Stomach (tissue), 9 donors: Measurements from ENCODE around the gene ETV6. TPM values are rescaled to one million over a fixed set of nuclear protein-coding genes. Genes with fewer than 3 reads are reported as not detected.

Source experiments
- DNase-seq, 2 donors: peaks; one replicate each; pipeline versions ENCODE4 v3.0.0 to v3.0.0-alpha.2; 2013 to 2019
- H3K27ac ChIP-seq, 5 donors: fragments of 200-600 bp in 4 of 5; sonication (generic) in 4 of 5; one replicate each; pipeline ENCODE4 v1.5.1; 2013 to 2019; ENCODE audit warnings: mild to moderate bottlenecking in 1 of 5, moderate library complexity in 1 of 5
- H3K27me3 ChIP-seq, 3 donors: fragments of 200-600 bp; sonication (generic); one replicate each; pipeline ENCODE4 v1.5.1; 2017 to 2019; ENCODE audit warnings: mixed run types in 1 of 3
- H3K36me3 ChIP-seq, 4 donors: fragments of 200-600 bp; sonication (generic); 1 replicate in 3 of 4; 2 replicates in 1 of 4; pipeline ENCODE4 v1.5.1; 2016 to 2019
- H3K4me1 ChIP-seq, 4 donors: fragments of 200-600 bp; sonication (generic); one replicate each; pipeline ENCODE4 v1.5.1; 2016 to 2019
- H3K4me3 ChIP-seq, 4 donors: fragments of 200-600 bp; sonication (generic) in 3 of 4; one replicate each; pipeline ENCODE4 v1.5.1; 2016 to 2019; ENCODE audit warnings: mild to moderate bottlenecking in 1 of 4
- H3K9me3 ChIP-seq, 4 donors: fragments of 200-600 bp; sonication (generic); one replicate each; pipeline ENCODE4 v1.5.1; 2016 to 2019
- EP300 ChIP-seq: sonication (generic); formaldehyde crosslinking; IDR thresholded peaks from one replicate; pipeline ENCODE4 v1.6.1; 2017; ENCODE audit warnings: antibody characterized with exemption
- POLR2A ChIP-seq, 4 donors: fragments of 450-650 bp; IDR thresholded peaks; one replicate each; pipeline ENCODE4 v1.6.1; 2016; ENCODE audit warnings: antibody characterized with exemption in 4 of 4, control low read depth in 2 of 4, mild to moderate bottlenecking in 1 of 4, moderate library complexity in 1 of 4
- POLR2AphosphoS5 ChIP-seq, 3 donors: sonication (generic); formaldehyde crosslinking; IDR thresholded peaks; one replicate each; pipeline ENCODE4 v1.6.1; 2016; ENCODE audit warnings: antibody characterized with exemption in 3 of 3
- WGBS, 5 donors: extraction: QIAGEN DNeasy Blood & Tissue Kit in 3 of 5; methylation state at CpG; one replicate each; pipeline versions ENCODE4 v1.1.5 to v1.1.7; 2013 to 2018; 5-methylcytosine and 5-hydroxymethylcytosine counted together
- intact Hi-C: fragments of 100-400 bp; cut with DNase I; formaldehyde crosslinking; loops from one replicate; pipeline ENCODE4 v1.15.1; 2023; ENCODE audit warnings: low total_unique reads
- polyA plus RNA-seq, 3 donors: library from polyadenylated mRNA; stranded (reverse); fragments of 200-250 nt; gene quantifications; one replicate each; pipeline ENCODE4 v1.2.3, GENCODE V29; 2013
- total RNA-seq, 5 donors: library from RNA; depleted of rRNA; stranded (reverse); fragments of >200 nt; gene quantifications; one replicate each; pipeline versions ENCODE4 v1.1.0 to v1.2.3, GENCODE V29; 2014 to 2016
- TF ChIP-seq, protein P1 (sequence below), 7 experiments: fragments of 450-650 bp in 4 of 7; fragments of 200-600 bp in 3 of 7; sonication (generic) in 3 of 7; IDR thresholded peaks; one replicate each; pipeline ENCODE4 v1.5.1; 2016 to 2019; ENCODE audit warnings: antibody characterized with exemption in 7 of 7, control low read depth in 2 of 7, mild to moderate bottlenecking in 1 of 7
- donor health status: healthy with polysubstance abuse.
- donor health status: Bipolar disorder and iron deficiency.
- donor health status: healthy.

The ETV6 gene
- total and polyA plus RNA-seq, 8 donors, result 4.1 to 60.3 (median 13.4) TPM

DNA sequence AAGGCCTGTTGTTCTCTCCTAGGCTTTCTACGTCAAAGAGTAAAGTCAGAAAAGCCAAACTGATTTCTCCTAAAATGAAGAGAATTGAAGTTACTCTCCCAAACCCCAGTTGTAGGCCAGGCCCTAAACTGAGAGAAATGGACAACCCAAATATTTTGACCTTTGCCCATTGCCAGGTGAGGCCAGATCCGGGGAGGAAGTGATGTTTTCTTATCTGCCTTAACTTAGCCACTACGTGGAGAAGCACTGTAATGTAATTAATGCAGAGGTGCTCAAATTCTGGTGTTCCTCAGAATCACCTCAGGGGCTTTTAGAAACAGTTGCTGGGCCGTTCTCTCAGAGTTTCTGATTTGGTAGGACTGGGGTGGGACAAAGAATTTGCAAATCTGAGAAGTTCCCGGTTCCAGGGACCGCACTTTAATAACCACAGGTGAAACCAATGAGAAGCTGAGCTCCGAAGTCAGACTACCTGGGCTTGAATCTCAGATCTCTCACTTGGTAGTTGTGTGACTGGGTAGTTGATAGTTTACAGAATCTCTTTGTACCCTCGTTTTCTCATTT, 73.2 kb downstream of the ETV6 start:
- H3K27ac ChIP-seq, result peak overlapping the region in 1 of 5 donors; percentile 77
- H3K9me3 ChIP-seq, result no peaks in the 10 kb centered on the region
- TF ChIP-seq, protein P1, sequence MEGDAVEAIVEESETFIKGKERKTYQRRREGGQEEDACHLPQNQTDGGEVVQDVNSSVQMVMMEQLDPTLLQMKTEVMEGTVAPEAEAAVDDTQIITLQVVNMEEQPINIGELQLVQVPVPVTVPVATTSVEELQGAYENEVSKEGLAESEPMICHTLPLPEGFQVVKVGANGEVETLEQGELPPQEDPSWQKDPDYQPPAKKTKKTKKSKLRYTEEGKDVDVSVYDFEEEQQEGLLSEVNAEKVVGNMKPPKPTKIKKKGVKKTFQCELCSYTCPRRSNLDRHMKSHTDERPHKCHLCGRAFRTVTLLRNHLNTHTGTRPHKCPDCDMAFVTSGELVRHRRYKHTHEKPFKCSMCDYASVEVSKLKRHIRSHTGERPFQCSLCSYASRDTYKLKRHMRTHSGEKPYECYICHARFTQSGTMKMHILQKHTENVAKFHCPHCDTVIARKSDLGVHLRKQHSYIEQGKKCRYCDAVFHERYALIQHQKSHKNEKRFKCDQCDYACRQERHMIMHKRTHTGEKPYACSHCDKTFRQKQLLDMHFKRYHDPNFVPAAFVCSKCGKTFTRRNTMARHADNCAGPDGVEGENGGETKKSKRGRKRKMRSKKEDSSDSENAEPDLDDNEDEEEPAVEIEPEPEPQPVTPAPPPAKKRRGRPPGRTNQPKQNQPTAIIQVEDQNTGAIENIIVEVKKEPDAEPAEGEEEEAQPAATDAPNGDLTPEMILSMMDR (IDR thresholded peaks at IDR 0.05), result no peak
- TF ChIP-seq POLR2A (IDR thresholded peaks at IDR 0.05) (no peak), EP300 (no peak), POLR2AphosphoS5 (IDR thresholded peaks at IDR 0.05) (no peak)
- 69 to 72% (median 71%) methylated on average over 8 of the region's 8 CpGs for WGBS, 5 donors
- H3K27me3 ChIP-seq, result no peaks in the 10 kb centered on the region
- H3K4me3 ChIP-seq, result no peak overlapping the region
- no peak for DNase-seq
- H3K4me1 ChIP-seq, result peaks cover 43 to 84% (median 69%) of the 10 kb centered on the region in 4 donors
- H3K36me3 ChIP-seq, result no peaks in the 10 kb centered on the region
- intact Hi-C loops, result no loop called here

- H3K36me3 ChIP-seq, result no peaks in the 10 kb centered on the region
- peak overlapping the region in 4 of 5 donors; percentile 34 to 77 (median 45) for H3K27ac ChIP-seq
- 44 to 78% (median 58%) methylated on average over 6 of the region's 6 CpGs for WGBS, 5 donors
- DNase-seq, result no peak
- peaks cover 46 to 84% (median 70%) of the 10 kb centered on the region in 4 donors for H3K4me1 ChIP-seq
- no peak for TF ChIP-seq POLR2AphosphoS5 (IDR thresholded peaks at IDR 0.05)
- TF ChIP-seq, protein P1 (IDR thresholded peaks at IDR 0.05), result no peak
- H3K4me3 ChIP-seq, result no peak overlapping the region
- no peaks in the 10 kb centered on the region for H3K9me3 ChIP-seq
- intact Hi-C loops, result no loop called here
- no peaks in the 10 kb centered on the region for H3K27me3 ChIP-seq
Measured at GRCh38 chr12:11723993-11724392, 74.5 kb downstream of the ETV6 start.

GRCh38 chr12:11724888-11725311, 75.4 kb downstream of the ETV6 start:
- Histone ChIP-seq H3K27ac (peak overlapping the region in 4 of 5 donors; percentile 34 to 77 (median 45)), H3K36me3 (no peaks in the 10 kb centered on the region), H3K9me3 (no peaks in the 10 kb centered on the region), H3K4me3 (no peak overlapping the region), H3K4me1 (peaks cover 47 to 84% (median 70%) of the 10 kb centered on the region in 4 donors), H3K27me3 (no peaks in the 10 kb centered on the region)
- intact Hi-C loops, result no loop called here
- 34 to 47% (median 39%) methylated on average over 7 of the region's 7 CpGs for WGBS, 5 donors
- TF ChIP-seq, protein P1 (IDR thresholded peaks at IDR 0.05), result no peak
- TF ChIP-seq POLR2A (IDR thresholded peaks at IDR 0.05), result no peak
- no peak for TF ChIP-seq POLR2AphosphoS5 (IDR thresholded peaks at IDR 0.05)
- TF ChIP-seq EP300, result no peak
- peak in 1 of 2 donors; percentile 66 for DNase-seq

- TF ChIP-seq POLR2AphosphoS5 (IDR thresholded peaks at IDR 0.05) (no peak), EP300 (no peak), POLR2A (IDR thresholded peaks at IDR 0.05) (no peak)
- TF ChIP-seq, protein P1 (IDR thresholded peaks at IDR 0.05), result no peak
- no peaks in the 10 kb centered on the region for H3K27me3 ChIP-seq
- no peak for DNase-seq
- intact Hi-C loops, result no loop called here
- peak overlapping the region in 1 of 5 donors; percentile 77 for H3K27ac ChIP-seq
- no peak overlapping the region for H3K4me3 ChIP-seq
- WGBS, 5 donors, result 83 to 98% (median 88%) methylated on average over 8 of the region's 8 CpGs
- peaks cover 55 to 87% (median 74%) of the 10 kb centered on the region in 4 donors for H3K4me1 ChIP-seq
- H3K9me3 ChIP-seq, result no peaks in the 10 kb centered on the region
- no peaks in the 10 kb centered on the region for H3K36me3 ChIP-seq
Measured at GRCh38 chr12:11725686-11726085, 76.2 kb downstream of the ETV6 start.
